GM19099 (cell line): Measurements from ENCODE around the gene PPP2R5D.

Experiments
- POLR2A ChIP-seq: IDR thresholded peaks from 3 replicates; pipeline ENCODE4 v1.6.1; 2011; ENCODE audit warnings: low read depth; ENCODE audit not compliant: insufficient read length; ENCODE audit errors: extremely low read depth

Gene PPP2R5D

GRCh38 chr6:43011207-43011606 lies 26.8 kb downstream of the PPP2R5D start:
- no peak for TF ChIP-seq POLR2A

GRCh38 chr6:43012364-43012763 lies 28.0 kb downstream of the PPP2R5D start:
- no peak for TF ChIP-seq POLR2A

- no peak for TF ChIP-seq POLR2A
Observed at GRCh38 chr6:43013097-43013842, 28.9 kb downstream of the PPP2R5D start.

- TF ChIP-seq POLR2A = peak; percentile 69
Observed at GRCh38 chr6:43013843-43014433, 29.6 kb downstream of the PPP2R5D start, which contains the start of the genes KLHDC3 and MEA1. Gene KLHDC3 (plus strand): TSS chr6:43014249. CDS start chr6:43017193, 2,944 bp downstream. Gene MEA1 (minus strand): TSS chr6:43013946. CDS start chr6:43013813, 133 bp downstream.

- no peak for TF ChIP-seq POLR2A
Observed at GRCh38 chr6:43014434-43014909, 30.1 kb downstream of the PPP2R5D start.

GRCh38 chr6:43016176-43016942 lies 32.0 kb downstream of the PPP2R5D start:
- no peak for TF ChIP-seq POLR2A

GRCh38 chr6:43016943-43017334 lies 32.6 kb downstream of the PPP2R5D start:
- TF ChIP-seq POLR2A = no peak

GRCh38 chr6:43019152-43019551 lies 34.8 kb downstream of the PPP2R5D start:
- TF ChIP-seq POLR2A = no peak

GRCh38 chr6:43020052-43020705 lies 35.8 kb downstream of the PPP2R5D start:
- no peak for TF ChIP-seq POLR2A

- TF ChIP-seq POLR2A = no peak
Observed at GRCh38 chr6:43020847-43021246, 36.5 kb downstream of the PPP2R5D start.

GRCh38 chr6:43021270-43022047 lies 37.1 kb downstream of the PPP2R5D start, which contains the start of gene RRP36:
Gene RRP36 (plus strand): TSS chr6:43021623. CDS start chr6:43021655, 32 bp downstream.
- TF ChIP-seq POLR2A = peak; percentile 78

- no peak for TF ChIP-seq POLR2A
Observed at GRCh38 chr6:43024436-43024835, 40.1 kb downstream of the PPP2R5D start.

GRCh38 chr6:43026365-43026764 lies 42.0 kb downstream of the PPP2R5D start:
- TF ChIP-seq POLR2A = no peak

- TF ChIP-seq POLR2A = no peak
Observed at GRCh38 chr6:43029120-43029519, 44.8 kb downstream of the PPP2R5D start.
